ENCODE data around the gene OR11H7.
"Not testable (repeated sequence)": the region's sequence is repeated elsewhere in the genome, so short reads cannot be mapped to it uniquely, and the experiment has no call there.

Gene OR11H7

GRCh38 chr14:20194101-20194500 lies 34.7 kb upstream of the OR11H7 start:
- no peak overlapping the region for H3K4me3 ChIP-seq (replicated peaks; ENCODE audit: low read depth, low read length)
- no peak for TF ChIP-seq CTCF (IDR thresholded peaks at IDR 0.05; ENCODE audit: low read depth, low read length, missing control alignments)
- no peak for DNase-seq (ENCODE audit: extremely low read depth, low read depth)

GRCh38 chr14:20195170-20195569 lies 33.6 kb upstream of the OR11H7 start:
- H3K4me3 ChIP-seq (replicated peaks; ENCODE audit: low read depth, low read length); DNase-seq (ENCODE audit: extremely low read depth, low read depth): not testable (repeated sequence)

- no peak overlapping the region for H3K4me3 ChIP-seq (replicated peaks; ENCODE audit: low read depth, low read length)
- DNase-seq (ENCODE audit: extremely low read depth, low read depth) = no peak
- no peak for TF ChIP-seq CTCF (IDR thresholded peaks at IDR 0.05; ENCODE audit: low read depth, low read length, missing control alignments)
These were observed 32.9 kb upstream of the OR11H7 start for GRCh38 chr14:20195911-20196310.

GRCh38 chr14:20197459-20197858 lies 31.3 kb upstream of the OR11H7 start:
- H3K4me3 ChIP-seq (replicated peaks; ENCODE audit: low read depth, low read length) = no peak overlapping the region
- DNase-seq (ENCODE audit: extremely low read depth, low read depth) = no peak
- TF ChIP-seq CTCF (IDR thresholded peaks at IDR 0.05; ENCODE audit: low read depth, low read length, missing control alignments) = no peak

- no peak for TF ChIP-seq CTCF (IDR thresholded peaks at IDR 0.05; ENCODE audit: low read depth, low read length, missing control alignments)
- DNase-seq (ENCODE audit: extremely low read depth, low read depth) = no peak
- H3K4me3 ChIP-seq (replicated peaks; ENCODE audit: low read depth, low read length) = no peak overlapping the region
These were observed 29.8 kb upstream of the OR11H7 start for GRCh38 chr14:20198991-20199390.

- DNase-seq (ENCODE audit: extremely low read depth, low read depth) = no peak
- no peak for TF ChIP-seq CTCF (IDR thresholded peaks at IDR 0.05; ENCODE audit: low read depth, low read length, missing control alignments)
- no peak overlapping the region for H3K4me3 ChIP-seq (replicated peaks; ENCODE audit: low read depth, low read length)
These were observed 24.1 kb upstream of the OR11H7 start for GRCh38 chr14:20204721-20205120.

- no peak overlapping the region for H3K4me3 ChIP-seq (replicated peaks; ENCODE audit: low read depth, low read length)
- TF ChIP-seq CTCF (IDR thresholded peaks at IDR 0.05; ENCODE audit: low read depth, low read length, missing control alignments) = no peak
- DNase-seq (ENCODE audit: extremely low read depth, low read depth) = no peak
These were observed 19.2 kb upstream of the OR11H7 start for GRCh38 chr14:20209595-20209994.

GRCh38 chr14:20212406-20212805 lies 16.4 kb upstream of the OR11H7 start:
- not testable (repeated sequence) for H3K4me3 ChIP-seq (replicated peaks; ENCODE audit: low read depth, low read length); DNase-seq (ENCODE audit: extremely low read depth, low read depth)

Data from HFF-Myc (cell line).